HepG2 (cell line): ENCODE data around the gene LRRC73. TPM values are rescaled to one million over a fixed set of nuclear protein-coding genes. Genes with fewer than 3 reads are reported as not detected.

Experiments
- ATAC-seq: fragments of 200-7000 bp; cut with Tn5 transposase; 3 replicates; pipeline ENCODE4 v1.9.1; 2020; ENCODE audit warnings: mild to moderate bottlenecking, moderate library complexity
- BruUV-seq: library from RNA; stranded (reverse); fragments of 400-500 nt; replicated peaks from 2 replicates; lab custom pipeline; 2021; lab: Mats Ljungman, UMichigan
- CTCF ChIA-PET: fragments of 300-600 bp; formaldehyde crosslinking; extraction: SDS; loops from one replicate; lab custom pipeline; 2021; ENCODE audit warnings: low total read pairs, inconsistent platforms, low intra/inter-chr PET ratio; lab: Yijun Ruan, JAX
- POLR2A ChIA-PET: fragments of 350-600 bp; sonication (Branson Sonifier 250); formaldehyde crosslinking; loops from one replicate; lab custom pipeline; 2020; ENCODE audit warnings: antibody characterized with exemption, inconsistent platforms; lab: Yijun Ruan, JAX
- DNase-seq: peaks from one replicate; pipeline ENCODE4 v3.0.0-alpha.2; 2015; ENCODE audit warnings: low spot score
- FAIRE-seq: peaks from 3 replicates; lab custom pipeline; 2011; peaks lifted over from hg19 to GRCh38; lab: Jason Lieb, UNC
- H2AFZ ChIP-seq: one replicate; pipeline ENCODE4 v1.6.1; 2011; ENCODE audit warnings: low read length, inconsistent platforms
- H3K27ac ChIP-seq: fragments of 300-600 bp; 3 replicates; pipeline ENCODE4 v1.8.0; 2011; ENCODE audit warnings: mixed run types, mild to moderate bottlenecking, mixed read lengths, low read length, inconsistent platforms; ENCODE audit not compliant: insufficient read depth; ENCODE audit errors: extremely low read length
- H3K27me3 ChIP-seq, 2 experiments: fragments of 200-600 bp in 1 of 2; 2 replicates in 1 of 2; 3 replicates in 1 of 2; pipeline versions ENCODE4 v1.6.0 to v1.8.0; 2011; ENCODE audit warnings: low read length in 2 of 2, mild to moderate bottlenecking in 2 of 2, moderate library complexity in 2 of 2, inconsistent platforms in 1 of 2; ENCODE audit not compliant: insufficient read depth in 2 of 2, control insufficient read depth in 1 of 2
- H3K36me3 ChIP-seq, 2 experiments: fragments of 200-600 bp in 1 of 2; replicated peaks in 1 of 2; 2 replicates in 1 of 2; 3 replicates in 1 of 2; pipeline versions ENCODE4 v1.5.1 to v1.8.0; 2011; ENCODE audit warnings: low read length in 2 of 2, inconsistent platforms in 1 of 2; ENCODE audit not compliant: insufficient read depth in 2 of 2, control insufficient read depth in 1 of 2
- H3K4me1 ChIP-seq: 2 replicates; pipeline ENCODE4 v1.5.1; 2012; ENCODE audit warnings: low read length, inconsistent platforms; ENCODE audit not compliant: insufficient read depth
- H3K4me2 ChIP-seq: 2 replicates; pipeline ENCODE4 v1.6.0; 2011; ENCODE audit warnings: low read depth, low read length, inconsistent platforms
- H3K4me3 ChIP-seq, 3 experiments: fragments of 200-600 bp in 1 of 3; sonication (generic), shearing (Covaris generic) in 1 of 3; replicated peaks in 1 of 3; 2 replicates each; pipeline ENCODE4 v1.5.1; 2011 to 2016; ENCODE audit warnings: low read length in 3 of 3, inconsistent platforms in 2 of 3, low read depth in 2 of 3, mild to moderate bottlenecking in 2 of 3, control low read depth in 1 of 3, mixed read lengths in 1 of 3; ENCODE audit not compliant: insufficient read depth in 1 of 3
- H3K79me2 ChIP-seq: one replicate; pipeline ENCODE4 v1.6.1; 2011; ENCODE audit warnings: low read length, inconsistent platforms; ENCODE audit not compliant: insufficient read depth
- H3K9ac ChIP-seq: 2 replicates; pipeline ENCODE4 v1.6.0; 2011; ENCODE audit warnings: mild to moderate bottlenecking, low read depth, low read length, inconsistent platforms; ENCODE audit not compliant: insufficient read depth
- H3K9me3 ChIP-seq: 2 replicates; pipeline ENCODE4 v1.5.1; 2012; ENCODE audit warnings: mild to moderate bottlenecking, low read length
- H4K20me1 ChIP-seq: 2 replicates; pipeline ENCODE4 v1.6.0; 2011; ENCODE audit warnings: inconsistent platforms, mild to moderate bottlenecking, low read length, moderate library complexity; ENCODE audit not compliant: insufficient read depth
- ARNT ChIP-seq: fragments of 450-650 bp; IDR thresholded peaks from 2 replicates; pipeline ENCODE4 v1.6.1; 2017
- ATF7-NPFF ChIP-seq: sonication (generic); formaldehyde crosslinking; IDR thresholded peaks from 2 replicates; pipeline ENCODE4 v1.8.1; 2023; ENCODE audit warnings: mild to moderate bottlenecking, low read depth, missing genetic modification reagents, moderate library complexity
- DNMT1 ChIP-seq: sonication (generic); formaldehyde crosslinking; IDR thresholded peaks from 2 replicates; pipeline ENCODE4 v1.5.1; 2020; ENCODE audit warnings: mild to moderate bottlenecking, missing genetic modification reagents
- GABPB1 ChIP-seq: IDR thresholded peaks from 2 replicates; pipeline ENCODE4 v1.6.1; 2016; ENCODE audit warnings: mild to moderate bottlenecking, missing genetic modification reagents, moderate library complexity, missing compliant biosample characterization
- MAZ ChIP-seq, 2 experiments: sonication (generic) in 1 of 2; formaldehyde crosslinking in 1 of 2; IDR thresholded peaks; 2 replicates each; pipeline versions ENCODE4 v1.5.0 to v1.6.1; 2012 to 2020; ENCODE audit warnings: low read depth in 2 of 2, mild to moderate bottlenecking in 2 of 2, borderline replicate concordance in 1 of 2, improper control_type of control experiment in 1 of 2, low read length in 1 of 2, missing genetic modification reagents in 1 of 2, moderate library complexity in 1 of 2
- MED13 ChIP-seq: sonication (generic); formaldehyde crosslinking; IDR thresholded peaks from 2 replicates; pipeline ENCODE4 v1.5.0; 2020; ENCODE audit warnings: missing genetic modification reagents
- NFYC ChIP-seq: IDR thresholded peaks from 2 replicates; pipeline ENCODE4 v1.6.1; 2016; ENCODE audit warnings: missing genetic modification reagents, missing compliant biosample characterization
- POLR2AphosphoS5 ChIP-seq: IDR thresholded peaks from 2 replicates; pipeline ENCODE4 v1.6.1; 2012; ENCODE audit warnings: low read depth, low read length
- SALL2 ChIP-seq: sonication (generic); formaldehyde crosslinking; IDR thresholded peaks from 2 replicates; pipeline ENCODE4 v1.8.1; 2023; ENCODE audit warnings: mild to moderate bottlenecking, missing genetic modification reagents, inconsistent platforms
- SCMH1 ChIP-seq: sonication (generic); formaldehyde crosslinking; IDR thresholded peaks from 2 replicates; pipeline ENCODE4 v1.9.0; 2021; ENCODE audit warnings: missing genetic modification reagents, mild to moderate bottlenecking, borderline replicate concordance
- SRSF4 ChIP-seq: fragments of 200-400 bp; formaldehyde crosslinking; IDR thresholded peaks from one replicate; pipeline ENCODE4 v1.6.1; 2018; ENCODE audit warnings: mild to moderate bottlenecking, low read depth, low read length, moderate library complexity; ENCODE audit not compliant: poor library complexity, severe bottlenecking
- TBP ChIP-seq: sonication (generic); formaldehyde crosslinking; IDR thresholded peaks from 2 replicates; pipeline ENCODE4 v1.5.0; 2020; ENCODE audit warnings: missing genetic modification reagents
- ZFP36L2 ChIP-seq: sonication (generic); formaldehyde crosslinking; IDR thresholded peaks from 2 replicates; pipeline ENCODE4 v1.4.0; 2020; ENCODE audit warnings: missing genetic modification reagents
- ZFP37 ChIP-seq: sonication (generic); formaldehyde crosslinking; IDR thresholded peaks from 2 replicates; pipeline ENCODE4 v1.4.0; 2020; ENCODE audit warnings: missing genetic modification reagents, borderline replicate concordance
- ZNF205 ChIP-seq: IDR thresholded peaks from 2 replicates; pipeline ENCODE4 v1.6.1; 2018; ENCODE audit warnings: missing biosample characterization, missing genetic modification reagents
- ZNF598 ChIP-seq: sonication (generic); formaldehyde crosslinking; IDR thresholded peaks from 2 replicates; pipeline ENCODE4 v1.5.1; 2020; ENCODE audit warnings: mild to moderate bottlenecking, missing genetic modification reagents, borderline replicate concordance
- WGBS: methylation state at CpG from one replicate; pipeline ENCODE4 v1.1.6; 2017; ENCODE audit warnings: low lambda C conversion rate; 5-methylcytosine and 5-hydroxymethylcytosine counted together
- in situ Hi-C: cut with HindIII; loops from 2 replicates; pipeline ENCODE4 v1.10.0; 2017; ENCODE audit warnings: low pct_unique_long_range_greater_than_20kb; ENCODE audit not compliant: extremely low pct_ligation_motif_present
- intact Hi-C: fragments of 100-400 bp; cut with micrococcal nuclease; formaldehyde crosslinking; loops from one replicate; pipeline ENCODE4 v1.10.0; 2022; ENCODE audit not compliant: unreplicated experiment
- polyA plus RNA-seq, 8 experiments: library from polyadenylated mRNA; depleted of rRNA in 3 of 8; stranded (reverse) in 7 of 8; unstranded in 1 of 8; fragments of >200 nt; fragmentation: Illumina TruSeq in 4 of 8; extraction: Trizol in 4 of 8; gene quantifications; 2 replicates each; pipeline versions ENCODE4 v1.2.1 to v1.2.3, GENCODE V29; 2011 to 2016; ENCODE audit warnings: low read depth in 4 of 8, missing spikeins in 1 of 8, mixed read lengths in 1 of 8; ENCODE audit not compliant: insufficient read depth in 1 of 8
- total RNA-seq, 5 experiments: library from RNA; depleted of rRNA; stranded (reverse); fragments of >200 nt; fragmentation: Illumina TruSeq; extraction: Trizol; gene quantifications; 2 replicates each; pipeline ENCODE4 v1.2.3, GENCODE V29; 2016; ENCODE audit warnings: low read depth in 1 of 5
- TF ChIP-seq, protein P1 (sequence below), 2 experiments: sonication (generic) in 1 of 2; formaldehyde crosslinking in 1 of 2; IDR thresholded peaks; 2 replicates each; pipeline versions ENCODE4 v1.4.0 to v1.6.1; 2018 to 2020; ENCODE audit warnings: missing genetic modification reagents in 2 of 2, borderline replicate concordance in 1 of 2, low read depth in 1 of 2, mild to moderate bottlenecking in 1 of 2, missing biosample characterization in 1 of 2
- TF ChIP-seq, protein P2 (sequence below): sonication (generic); formaldehyde crosslinking; IDR thresholded peaks from 2 replicates; pipeline ENCODE4 v1.8.0; 2022; ENCODE audit warnings: missing genetic modification reagents, mild to moderate bottlenecking, borderline replicate concordance
- TF ChIP-seq, protein P3 (sequence below): sonication (generic); formaldehyde crosslinking; IDR thresholded peaks from 2 replicates; pipeline ENCODE4 v1.4.0; 2020; ENCODE audit warnings: missing genetic modification reagents
- TF ChIP-seq, protein P4 (sequence below), 2 experiments: fragments of 450-650 bp in 1 of 2; sonication (generic) in 1 of 2; formaldehyde crosslinking; IDR thresholded peaks; 2 replicates each; pipeline versions ENCODE4 v1.5.0 to v1.8.0; 2020 to 2022; ENCODE audit warnings: mild to moderate bottlenecking in 1 of 2, missing genetic modification reagents in 1 of 2

Gene LRRC73
- total and polyA plus RNA-seq, 2 of the 13 experiments (the other 11 are each of a cell fraction or from before 2014, with no cell fraction given) = 0.11 to 0.12 TPM

GRCh38 chr6:43506171-43506570, 4.0 kb downstream of the LRRC73 start:
- FAIRE-seq (no peak), ATAC-seq (no peak), DNase-seq (no peak)
- H3K9ac ChIP-seq = no peak overlapping the region
- in situ Hi-C loops = no loop called here
- no peaks in the 10 kb centered on the region for H3K9me3 ChIP-seq
- ChIA-PET CTCF (interaction anchor here (0.9 to 3.0 kb wide), 4 partner anchors 10 to 120 kb away, joined by 3 to 39 read pairs (median 4); partner anchors contain the start of gene DLK2), POLR2A (interaction anchor here (1.3 to 2.7 kb wide), 8 partner anchors 10 to 137 kb away, joined by 3 to 18 read pairs (median 8); partner anchors contain the start of genes DLK2, GTPBP2, POLR1C and YIPF3)
- peaks cover 27 to 35% of the 10 kb centered on the region in 2 experiments; a peak in 4 of 5 replicates for H3K36me3 ChIP-seq
- H3K4me2 ChIP-seq = no peak overlapping the region
- H3K4me3 ChIP-seq = no peak overlapping the region
- WGBS = 99% methylated on average over 3 of the region's 3 CpGs
- H3K27me3 ChIP-seq = peaks cover 3 to 7% of the 10 kb centered on the region in 2 experiments; a peak in 4 of 5 replicates
- no TSS peak for BruUV-seq
- intact Hi-C loops = loop anchor here (1.0 to 5.0 kb wide), 3 partner anchors 52 to 244 kb away; no protein-coding TSS in a partner anchor
- no peak overlapping the region for H2AFZ ChIP-seq
- no peaks in the 10 kb centered on the region; the same call in 1 of the 2 replicates for H4K20me1 ChIP-seq
- H3K4me1 ChIP-seq = peaks cover 47% of the 10 kb centered on the region
- no peak overlapping the region for H3K27ac ChIP-seq
- H3K79me2 ChIP-seq = no peaks in the 10 kb centered on the region
- no peak for TF ChIP-seq MED13 (CRISPR knock-in tag)
- no peak for TF ChIP-seq ZNF598 (CRISPR knock-in tag)
- TF ChIP-seq DNMT1 = no peak
- no peak for TF ChIP-seq ZFP36L2 (CRISPR knock-in tag)
- TF ChIP-seq, protein P1, sequence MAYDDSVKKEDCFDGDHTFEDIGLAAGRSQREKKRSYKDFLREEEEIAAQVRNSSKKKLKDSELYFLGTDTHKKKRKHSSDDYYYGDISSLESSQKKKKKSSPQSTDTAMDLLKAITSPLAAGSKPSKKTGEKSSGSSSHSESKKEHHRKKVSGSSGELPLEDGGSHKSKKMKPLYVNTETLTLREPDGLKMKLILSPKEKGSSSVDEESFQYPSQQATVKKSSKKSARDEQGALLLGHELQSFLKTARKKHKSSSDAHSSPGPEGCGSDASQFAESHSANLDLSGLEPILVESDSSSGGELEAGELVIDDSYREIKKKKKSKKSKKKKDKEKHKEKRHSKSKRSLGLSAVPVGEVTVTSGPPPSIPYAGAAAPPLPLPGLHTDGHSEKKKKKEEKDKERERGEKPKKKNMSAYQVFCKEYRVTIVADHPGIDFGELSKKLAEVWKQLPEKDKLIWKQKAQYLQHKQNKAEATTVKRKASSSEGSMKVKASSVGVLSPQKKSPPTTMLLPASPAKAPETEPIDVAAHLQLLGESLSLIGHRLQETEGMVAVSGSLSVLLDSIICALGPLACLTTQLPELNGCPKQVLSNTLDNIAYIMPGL (CRISPR knock-in tag; IDR thresholded peaks at IDR 0.05; ENCODE audit: borderline replicate concordance in 1 of 2, low read depth in 1 of 2) = peak in 1 of 2 experiments; percentile 46; a peak in 1 of 4 replicates
- TF ChIP-seq, protein P2, sequence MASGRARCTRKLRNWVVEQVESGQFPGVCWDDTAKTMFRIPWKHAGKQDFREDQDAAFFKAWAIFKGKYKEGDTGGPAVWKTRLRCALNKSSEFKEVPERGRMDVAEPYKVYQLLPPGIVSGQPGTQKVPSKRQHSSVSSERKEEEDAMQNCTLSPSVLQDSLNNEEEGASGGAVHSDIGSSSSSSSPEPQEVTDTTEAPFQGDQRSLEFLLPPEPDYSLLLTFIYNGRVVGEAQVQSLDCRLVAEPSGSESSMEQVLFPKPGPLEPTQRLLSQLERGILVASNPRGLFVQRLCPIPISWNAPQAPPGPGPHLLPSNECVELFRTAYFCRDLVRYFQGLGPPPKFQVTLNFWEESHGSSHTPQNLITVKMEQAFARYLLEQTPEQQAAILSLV = no peak
- no peak for TF ChIP-seq POLR2AphosphoS5
- no peak for TF ChIP-seq SRSF4
- TF ChIP-seq ZNF205 (CRISPR knock-in tag) = no peak
- TF ChIP-seq NFYC (CRISPR knock-in tag) = no peak
- TF ChIP-seq, protein P3, sequence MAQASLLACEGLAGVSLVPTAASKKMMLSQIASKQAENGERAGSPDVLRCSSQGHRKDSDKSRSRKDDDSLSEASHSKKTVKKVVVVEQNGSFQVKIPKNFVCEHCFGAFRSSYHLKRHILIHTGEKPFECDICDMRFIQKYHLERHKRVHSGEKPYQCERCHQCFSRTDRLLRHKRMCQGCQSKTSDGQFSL (CRISPR knock-in tag) = no peak
- no peak for TF ChIP-seq MAZ (IDR thresholded peaks at IDR 0.05; ENCODE audit: borderline replicate concordance, low read depth, low read length)
- TF ChIP-seq MAZ (CRISPR knock-in tag; IDR thresholded peaks at IDR 0.05; ENCODE audit: low read depth) = 0 out of 2 replicates have a peak, but pooled peaks have one; percentile 15
- TF ChIP-seq ARNT = no peak
- TF ChIP-seq GABPB1 (CRISPR knock-in tag) = no peak
- no peak for TF ChIP-seq SALL2 (CRISPR knock-in tag)
- TF ChIP-seq ATF7-NPFF (CRISPR knock-in tag) = 0 out of 2 replicates have a peak, but pooled peaks have one; percentile 22
- TF ChIP-seq, protein P4, sequence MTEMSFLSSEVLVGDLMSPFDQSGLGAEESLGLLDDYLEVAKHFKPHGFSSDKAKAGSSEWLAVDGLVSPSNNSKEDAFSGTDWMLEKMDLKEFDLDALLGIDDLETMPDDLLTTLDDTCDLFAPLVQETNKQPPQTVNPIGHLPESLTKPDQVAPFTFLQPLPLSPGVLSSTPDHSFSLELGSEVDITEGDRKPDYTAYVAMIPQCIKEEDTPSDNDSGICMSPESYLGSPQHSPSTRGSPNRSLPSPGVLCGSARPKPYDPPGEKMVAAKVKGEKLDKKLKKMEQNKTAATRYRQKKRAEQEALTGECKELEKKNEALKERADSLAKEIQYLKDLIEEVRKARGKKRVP (CRISPR knock-in tag; IDR thresholded peaks at IDR 0.05) = no peak
- TF ChIP-seq ZFP37 (CRISPR knock-in tag) = no peak
- TF ChIP-seq SCMH1 (CRISPR knock-in tag) = no peak
- no peak for TF ChIP-seq TBP (CRISPR knock-in tag)
